Measurements from ENCODE around the gene HOXC11. TPM values are rescaled to one million over a fixed set of nuclear protein-coding genes. Genes with fewer than 3 reads are reported as not detected.
A peak's percentile ranks its signal among the peaks of the same experiment; 100 is the strongest.

The HOXC11 gene
- total RNA-seq, 3 donors from 2014 or later (not counting 1 experiment from before 2014, with no cell fraction given) = not detected

DNA sequence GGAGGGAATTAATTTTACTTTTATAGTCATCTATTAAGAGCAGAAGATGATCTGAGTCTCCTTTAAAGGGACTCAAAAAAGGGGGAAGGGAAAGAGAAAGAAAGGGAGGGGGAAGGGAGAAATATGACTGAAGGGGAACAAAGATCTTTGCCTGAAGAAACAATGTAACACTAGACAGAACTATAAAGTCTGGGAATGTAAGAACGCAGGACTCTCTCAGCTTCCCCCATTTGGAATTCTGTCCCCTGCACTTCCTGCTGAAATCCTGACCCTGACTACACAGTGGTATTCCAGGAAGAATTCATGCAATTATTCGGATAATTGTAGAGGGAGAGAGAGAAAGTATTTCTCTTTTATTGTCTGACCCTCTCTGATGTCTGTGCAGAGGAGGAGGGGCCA is 8.6 kb upstream of the HOXC11 start:
- no peak overlapping the region for H3K4me3 ChIP-seq (ENCODE audit: low read length)
- H3K27ac ChIP-seq (ENCODE audit: low read length) = no peak overlapping the region
- peaks cover 96% of the 10 kb centered on the region for H3K27me3 ChIP-seq (ENCODE audit: control insufficient read depth, insufficient read depth, low read length)
- peaks cover 33% of the 10 kb centered on the region for H3K4me1 ChIP-seq (ENCODE audit: control insufficient read depth, insufficient read depth, low read length)
- H3K9me3 Mint-ChIP-seq = no peaks in the 10 kb centered on the region
- H3K4me1 Mint-ChIP-seq = peaks cover 42 to 44% of the 10 kb centered on the region in 2 donors
- no peaks in the 10 kb centered on the region for H3K36me3 ChIP-seq (ENCODE audit: control insufficient read depth, insufficient read depth, low read length)
- ATAC-seq = no peak
- 6% methylated on average over 2 of the region's 2 CpGs for WGBS (ENCODE audit: insufficient coverage)
- no peak for DNase-seq
- peaks cover 75 to 96% of the 10 kb centered on the region in 2 donors for H3K27me3 Mint-ChIP-seq (ENCODE audit: low read depth in 2 of 2)
- no peak overlapping the region for H3K27ac Mint-ChIP-seq
- peak overlapping the region; percentile 32 for H3K4me3 Mint-ChIP-seq
- H3K9me3 ChIP-seq (ENCODE audit: control insufficient read depth, insufficient read depth, low read length) = no peaks in the 10 kb centered on the region
- H3K36me3 Mint-ChIP-seq = peaks cover 18% of the 10 kb centered on the region
- TF ChIP-seq, protein P1, sequence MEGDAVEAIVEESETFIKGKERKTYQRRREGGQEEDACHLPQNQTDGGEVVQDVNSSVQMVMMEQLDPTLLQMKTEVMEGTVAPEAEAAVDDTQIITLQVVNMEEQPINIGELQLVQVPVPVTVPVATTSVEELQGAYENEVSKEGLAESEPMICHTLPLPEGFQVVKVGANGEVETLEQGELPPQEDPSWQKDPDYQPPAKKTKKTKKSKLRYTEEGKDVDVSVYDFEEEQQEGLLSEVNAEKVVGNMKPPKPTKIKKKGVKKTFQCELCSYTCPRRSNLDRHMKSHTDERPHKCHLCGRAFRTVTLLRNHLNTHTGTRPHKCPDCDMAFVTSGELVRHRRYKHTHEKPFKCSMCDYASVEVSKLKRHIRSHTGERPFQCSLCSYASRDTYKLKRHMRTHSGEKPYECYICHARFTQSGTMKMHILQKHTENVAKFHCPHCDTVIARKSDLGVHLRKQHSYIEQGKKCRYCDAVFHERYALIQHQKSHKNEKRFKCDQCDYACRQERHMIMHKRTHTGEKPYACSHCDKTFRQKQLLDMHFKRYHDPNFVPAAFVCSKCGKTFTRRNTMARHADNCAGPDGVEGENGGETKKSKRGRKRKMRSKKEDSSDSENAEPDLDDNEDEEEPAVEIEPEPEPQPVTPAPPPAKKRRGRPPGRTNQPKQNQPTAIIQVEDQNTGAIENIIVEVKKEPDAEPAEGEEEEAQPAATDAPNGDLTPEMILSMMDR (IDR thresholded peaks at IDR 0.05) = no peak
- intact Hi-C loops (cut with micrococcal nuclease) = no loop called here

DNA sequence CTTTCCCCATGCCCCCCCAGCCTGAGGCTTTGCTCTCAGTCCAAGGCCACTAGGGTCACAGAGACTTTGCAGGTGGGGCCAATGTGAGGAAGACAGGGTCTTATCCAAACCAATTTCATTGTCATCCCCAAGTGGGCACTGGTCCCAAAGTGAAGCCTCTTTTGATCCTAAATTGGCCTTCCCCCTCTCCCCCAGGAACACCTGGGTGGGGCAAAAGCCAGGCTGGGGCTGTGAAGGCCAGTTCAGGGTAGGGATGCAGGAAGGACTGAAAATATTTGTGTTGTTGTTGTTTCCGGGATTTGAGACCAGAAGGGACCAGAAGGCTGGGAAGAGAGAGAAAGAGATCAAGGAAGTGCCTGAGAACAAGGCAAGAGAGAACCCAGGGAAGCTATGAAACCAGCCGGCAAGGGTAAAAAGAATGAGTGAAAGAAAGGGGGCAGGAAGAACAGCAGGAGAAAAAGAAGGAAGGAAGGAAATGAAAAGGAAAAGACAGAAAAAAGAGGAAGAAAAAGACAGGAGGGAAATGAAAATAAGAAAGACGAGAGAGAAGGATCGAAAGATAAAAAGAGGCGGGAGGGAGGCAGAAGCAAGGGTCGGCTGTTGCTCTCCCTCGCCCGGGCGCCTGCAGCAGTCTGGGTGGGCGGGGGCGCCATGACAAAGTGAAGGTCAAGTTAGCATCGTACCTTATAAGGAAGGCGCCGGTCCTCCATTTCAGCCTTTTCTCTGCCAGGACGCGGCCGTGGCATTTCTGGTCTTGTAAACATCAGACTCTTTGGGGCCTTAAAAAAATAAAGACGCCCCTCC is 7.4 kb upstream of the HOXC11 start:
- Mint-ChIP-seq H3K9me3 (no peaks in the 10 kb centered on the region), H3K4me1 (peaks cover 32 to 35% of the 10 kb centered on the region in 2 donors), H3K36me3 (peaks cover 8% of the 10 kb centered on the region), H3K4me3 (peak overlapping the region; percentile 4), H3K27me3 (ENCODE audit: low read depth in 2 of 2) (peaks cover 73 to 94% of the 10 kb centered on the region in 2 donors), H3K27ac (no peak overlapping the region)
- H3K4me1 ChIP-seq (ENCODE audit: control insufficient read depth, insufficient read depth, low read length) = peaks cover 29% of the 10 kb centered on the region
- peaks cover 96% of the 10 kb centered on the region for H3K27me3 ChIP-seq (ENCODE audit: control insufficient read depth, insufficient read depth, low read length)
- ATAC-seq (no peak), DNase-seq (no peak)
- no peaks in the 10 kb centered on the region for H3K36me3 ChIP-seq (ENCODE audit: control insufficient read depth, insufficient read depth, low read length)
- 7% methylated on average over 18 of the region's 18 CpGs for WGBS (ENCODE audit: insufficient coverage)
- no peak overlapping the region for H3K4me3 ChIP-seq (ENCODE audit: low read length)
- TF ChIP-seq, protein P1 (IDR thresholded peaks at IDR 0.05) = no peak
- intact Hi-C loops (cut with micrococcal nuclease) = no loop called here
- H3K9me3 ChIP-seq (ENCODE audit: control insufficient read depth, insufficient read depth, low read length) = no peaks in the 10 kb centered on the region
- H3K27ac ChIP-seq (ENCODE audit: low read length) = no peak overlapping the region

DNA sequence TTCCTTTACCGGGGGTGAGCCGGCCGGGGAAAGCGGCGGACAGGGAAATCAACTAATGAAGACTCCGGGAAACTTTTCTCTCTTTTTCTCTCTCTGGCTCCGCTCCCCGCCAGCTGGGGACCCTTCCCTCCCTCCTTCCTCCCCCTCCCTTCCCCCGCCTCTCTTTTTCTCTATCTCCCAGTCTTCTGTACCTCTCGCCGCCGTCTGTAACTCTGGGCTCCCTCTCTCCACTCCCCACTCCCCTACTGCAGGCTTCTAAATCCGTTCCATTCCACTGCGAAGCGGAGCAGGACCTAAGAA is 6.9 kb upstream of the HOXC11 start:
- DNase-seq = no peak
- no peak overlapping the region for H3K4me3 Mint-ChIP-seq
- H3K9me3 ChIP-seq (ENCODE audit: control insufficient read depth, insufficient read depth, low read length) = no peaks in the 10 kb centered on the region
- H3K27ac Mint-ChIP-seq = no peak overlapping the region
- H3K27me3 Mint-ChIP-seq (ENCODE audit: low read depth in 2 of 2) = peaks cover 77 to 95% of the 10 kb centered on the region in 2 donors
- no peak for ATAC-seq
- WGBS (ENCODE audit: insufficient coverage) = 13% methylated on average over 13 of the region's 15 CpGs
- H3K4me1 Mint-ChIP-seq = peaks cover 31 to 33% of the 10 kb centered on the region in 2 donors
- intact Hi-C loops (cut with micrococcal nuclease) = no loop called here
- no peaks in the 10 kb centered on the region for H3K36me3 ChIP-seq (ENCODE audit: control insufficient read depth, insufficient read depth, low read length)
- TF ChIP-seq, protein P1 (IDR thresholded peaks at IDR 0.05) = no peak
- H3K4me3 ChIP-seq (ENCODE audit: low read length) = no peak overlapping the region
- H3K4me1 ChIP-seq (ENCODE audit: control insufficient read depth, insufficient read depth, low read length) = peaks cover 23% of the 10 kb centered on the region
- peaks cover 98% of the 10 kb centered on the region for H3K27me3 ChIP-seq (ENCODE audit: control insufficient read depth, insufficient read depth, low read length)
- no peaks in the 10 kb centered on the region for H3K9me3 Mint-ChIP-seq
- H3K36me3 Mint-ChIP-seq = peaks cover 7% of the 10 kb centered on the region
- H3K27ac ChIP-seq (ENCODE audit: low read length) = no peak overlapping the region

Measured in natural killer cell (primary cell).